Measurements from ENCODE around the gene ZNF614. TPM values are rescaled to one million over a fixed set of nuclear protein-coding genes. Genes with fewer than 3 reads are reported as not detected.

The ZNF614 gene
- total RNA-seq, 1 experiment from 2014 or later, result 3.6 TPM

- TF ChIP-seq ZNF274 (IDR thresholded peaks at IDR 0.05; ENCODE audit: low read depth, low read length) (no peak), JUND (IDR thresholded peaks at IDR 0.05) (no peak), POLR2A (IDR thresholded peaks at IDR 0.05; ENCODE audit: borderline replicate concordance, extremely low read depth, insufficient read depth, insufficient read length) (no peak), ATF3 (IDR thresholded peaks at IDR 0.05) (no peak), YY1 (IDR thresholded peaks at IDR 0.05; ENCODE audit: extremely low read depth, insufficient replicate concordance, low read depth, low read length) (peak; percentile 91)
Measured at GRCh38 chr19:52028027-52028779, at the start of gene ZNF614 (continued).

GRCh38 chr19:52070496-52070895, 42.3 kb upstream of the ZNF614 start:
- Histone ChIP-seq H3K79me2 (ENCODE audit: insufficient read depth, low read length) (no peaks in the 10 kb centered on the region), H3K4me3 (replicated peaks in 1 of 2; ENCODE audit: low read depth in 1 of 2, low read length in 2 of 2) (no peak overlapping the region), H3K4me1 (ENCODE audit: control insufficient read depth in 1 of 2, insufficient read depth in 2 of 2, low read length in 2 of 2) (no peaks in the 10 kb centered on the region), H3K4me2 (ENCODE audit: low read length) (no peak overlapping the region), H4K20me1 (ENCODE audit: insufficient read depth) (no peaks in the 10 kb centered on the region), H3K9me3 (ENCODE audit: control insufficient read depth in 1 of 2, insufficient read depth in 1 of 2, low read depth in 1 of 2, low read length in 2 of 2) (peaks cover 17 to 21% of the 10 kb centered on the region in 2 experiments; a peak in 2 of 4 replicates), H3K27ac (ENCODE audit: low read depth, low read length) (no peak overlapping the region), H2AFZ (ENCODE audit: low read depth, low read length, poor library complexity, severe bottlenecking) (no peak overlapping the region), H3K36me3 (ENCODE audit: control insufficient read depth in 1 of 2, insufficient read depth in 2 of 2, low read length in 2 of 2) (no peaks in the 10 kb centered on the region), H3K9me2 (ENCODE audit: insufficient read depth) (no peaks in the 10 kb centered on the region), H3K9ac (ENCODE audit: low read length) (no peak overlapping the region), H3K27me3 (ENCODE audit: insufficient read depth, low read length) (no peaks in the 10 kb centered on the region)
- intact Hi-C loops (cut with micrococcal nuclease), result loop anchor here (10.0 kb wide), 1 partner anchor 226 kb away; no protein-coding TSS in a partner anchor
- ChIA-PET CTCF (no interaction called here), RAD21 (ENCODE audit: low non-redundant PET in 1 of 2, low total read pairs in 2 of 2, uncharacterized antibody in 2 of 2, unreplicated experiment in 2 of 2) (no interaction called here), POLR2A (no interaction called here)
- no peak for TF ChIP-seq REST (IDR thresholded peaks at IDR 0.05; ENCODE audit: low read depth)
- ATAC-seq (no peak), DNase-seq (ENCODE audit: low read depth, low spot score) (no peak)
- BruUV-seq (replicated peaks), result no TSS peak

Measured in HCT116 (cell line).